CD4-positive, alpha-beta T cell (primary cell): ENCODE results near the gene ISG20. TPM values are rescaled to one million over a fixed set of nuclear protein-coding genes. Genes with fewer than 3 reads are reported as not detected.

Experiments
- ATAC-seq: fragments of 200-7000 bp; cut with Tn5 transposase; one replicate; pipeline ENCODE4 v1.10.0; 2022; ENCODE audit warnings: mild to moderate bottlenecking; ENCODE audit not compliant: poor library complexity
- CTCF ChIA-PET: fragments of 350-600 bp; sonication (Branson Sonifier 250); formaldehyde crosslinking; loops from one replicate; lab custom pipeline; 2021; ENCODE audit warnings: antibody characterized with exemption, inconsistent platforms; lab: Charles Lee
- POLR2A ChIA-PET: fragments of 350-600 bp; sonication (Branson Sonifier 250); formaldehyde crosslinking; loops from one replicate; lab custom pipeline; 2021; ENCODE audit warnings: antibody characterized with exemption, inconsistent platforms; lab: Charles Lee
- DNase-seq, 14 experiments: peaks; one replicate each; pipeline ENCODE4 v3.0.0-alpha.2; 2013 to 2020; ENCODE audit warnings: mixed read lengths in 2 of 14
- H3K27ac ChIP-seq, 2 donors: one replicate each; pipeline versions ENCODE4 v1.5.1 to v1.7.0; 2013; ENCODE audit warnings: low read length in 2 of 2, low read depth in 1 of 2, mild to moderate bottlenecking in 1 of 2
- H3K27me3 ChIP-seq, 2 experiments: 1 replicate in 1 of 2; 2 replicates in 1 of 2; pipeline versions ENCODE4 v1.6.1 to v1.7.0; 2013; ENCODE audit warnings: low read length in 2 of 2, control low read depth in 1 of 2, mild to moderate bottlenecking in 1 of 2, moderate library complexity in 1 of 2; ENCODE audit not compliant: insufficient read depth in 2 of 2, control insufficient read depth in 1 of 2
- H3K36me3 ChIP-seq: one replicate; pipeline ENCODE4 v1.6.1; 2013; ENCODE audit warnings: low read length, control low read depth; ENCODE audit not compliant: insufficient read depth
- H3K4me1 ChIP-seq: one replicate; pipeline ENCODE4 v1.6.1; 2013; ENCODE audit warnings: low read length, control low read depth; ENCODE audit not compliant: insufficient read depth
- H3K4me3 ChIP-seq: one replicate; pipeline ENCODE4 v1.5.1; 2013; ENCODE audit warnings: mild to moderate bottlenecking, low read length, moderate library complexity
- H3K9me3 ChIP-seq, 2 experiments: 1 replicate in 1 of 2; 2 replicates in 1 of 2; pipeline versions ENCODE4 v1.6.1 to v1.7.0; 2013; ENCODE audit warnings: low read length in 2 of 2, mild to moderate bottlenecking in 2 of 2, control low read depth in 1 of 2, moderate library complexity in 1 of 2; ENCODE audit not compliant: control insufficient read depth in 1 of 2, insufficient read depth in 1 of 2
- H3K27ac Mint-ChIP-seq: one replicate; pipeline ENCODE4 v1.8.0; 2020; ENCODE audit warnings: mixed read lengths
- H3K27me3 Mint-ChIP-seq: one replicate; pipeline ENCODE4 v1.8.0; 2021; ENCODE audit warnings: mixed read lengths
- H3K36me3 Mint-ChIP-seq: one replicate; pipeline ENCODE4 v1.8.0; 2021; ENCODE audit warnings: low read depth, mixed read lengths
- H3K4me1 Mint-ChIP-seq: one replicate; pipeline ENCODE4 v1.8.0; 2021; ENCODE audit warnings: low read depth, mixed read lengths
- H3K4me3 Mint-ChIP-seq: one replicate; pipeline ENCODE4 v1.8.0; 2020; ENCODE audit warnings: mild to moderate bottlenecking, mixed read lengths
- H3K9me3 Mint-ChIP-seq: one replicate; pipeline ENCODE4 v1.8.0; 2020; ENCODE audit warnings: mixed read lengths
- CTCF ChIP-seq: fragments of 200-600 bp; IDR thresholded peaks from one replicate; pipeline ENCODE4 v1.8.0; 2022; ENCODE audit warnings: antibody characterized with exemption, mild to moderate bottlenecking
- intact Hi-C, 2 experiments: fragments of 100-400 bp; cut with DNase I in 1 of 2; cut with micrococcal nuclease in 1 of 2; formaldehyde crosslinking; loops; one replicate each; pipeline versions ENCODE4 v1.15.1 to v1.9.0; 2023 to 2025; cut with DNase I, micrococcal nuclease
- total RNA-seq, 174 experiments: library from RNA in 2 of 174; stranded (reverse) in 2 of 174; gene quantifications; one replicate each; pipeline ENCODE4 v1.2.3 and lab custom pipeline; 2021 to 2026

Gene ISG20
- total RNA-seq, 2 experiments from 2014 or later, result 152 to 157 TPM

- H3K4me1 ChIP-seq, result no peaks in the 10 kb centered on the region
- no peak for TF ChIP-seq CTCF
- ChIA-PET CTCF (interaction anchor here (0.6 kb wide), 1 partner anchor 234 kb away, joined by 4 read pairs; no protein-coding TSS in a partner anchor), POLR2A (no interaction called here)
- no peak overlapping the region for H3K27ac ChIP-seq
- no peak overlapping the region for H3K27ac Mint-ChIP-seq
- H3K36me3 ChIP-seq, result no peaks in the 10 kb centered on the region
- no peak overlapping the region for H3K4me3 ChIP-seq
- DNase-seq (no peak), ATAC-seq (no peak)
- no peaks in the 10 kb centered on the region for H3K9me3 ChIP-seq
- no peaks in the 10 kb centered on the region for H3K4me1 Mint-ChIP-seq
- no peak overlapping the region for H3K4me3 Mint-ChIP-seq
- H3K9me3 Mint-ChIP-seq, result no peaks in the 10 kb centered on the region
- no peaks in the 10 kb centered on the region for H3K27me3 ChIP-seq
- peaks cover 6% of the 10 kb centered on the region for H3K27me3 Mint-ChIP-seq
- intact Hi-C loops, result no loop called here
- H3K36me3 Mint-ChIP-seq, result no peaks in the 10 kb centered on the region
These were observed 42.9 kb downstream of the ISG20 start for GRCh38 chr15:88681610-88682221.

- no peak for TF ChIP-seq CTCF
- CTCF ChIA-PET, result no interaction called here
- Mint-ChIP-seq H3K4me1 (no peaks in the 10 kb centered on the region), H3K36me3 (no peaks in the 10 kb centered on the region), H3K4me3 (no peak overlapping the region), H3K27me3 (peaks cover 8% of the 10 kb centered on the region), H3K27ac (no peak overlapping the region), H3K9me3 (no peaks in the 10 kb centered on the region)
- no peaks in the 10 kb centered on the region for H3K36me3 ChIP-seq
- POLR2A ChIA-PET, result no interaction called here
- H3K27ac ChIP-seq, result no peak overlapping the region
- H3K9me3 ChIP-seq, result no peaks in the 10 kb centered on the region
- intact Hi-C loops, result no loop called here
- H3K4me3 ChIP-seq, result no peak overlapping the region
- H3K27me3 ChIP-seq, result peaks cover 0 to 7% of the 10 kb centered on the region in 2 experiments
- ATAC-seq, result no peak
- no peaks in the 10 kb centered on the region for H3K4me1 ChIP-seq
- DNase-seq, result no peak
These were observed 45.5 kb downstream of the ISG20 start for GRCh38 chr15:88684345-88684744.

- H3K27me3 Mint-ChIP-seq, result peaks cover 19% of the 10 kb centered on the region
- Histone ChIP-seq H3K27ac (no peak overlapping the region), H3K4me3 (no peak overlapping the region), H3K27me3 (peaks cover 0 to 11% of the 10 kb centered on the region in 2 experiments), H3K9me3 (no peaks in the 10 kb centered on the region), H3K4me1 (peaks cover 2% of the 10 kb centered on the region), H3K36me3 (no peaks in the 10 kb centered on the region)
- no peaks in the 10 kb centered on the region for H3K36me3 Mint-ChIP-seq
- ATAC-seq (no peak), DNase-seq (no peak)
- TF ChIP-seq CTCF, result no peak
- H3K27ac Mint-ChIP-seq, result no peak overlapping the region
- ChIA-PET CTCF (no interaction called here), POLR2A (no interaction called here)
- H3K4me1 Mint-ChIP-seq, result no peaks in the 10 kb centered on the region
- no peaks in the 10 kb centered on the region for H3K9me3 Mint-ChIP-seq
- intact Hi-C loops, result no loop called here
- H3K4me3 Mint-ChIP-seq, result no peak overlapping the region
These were observed 47.4 kb downstream of the ISG20 start for GRCh38 chr15:88686166-88686565.
